Endothelial cell (in vitro differentiated cells): ENCODE measurements around the gene HLA-DMB. TPM values are rescaled to one million over a fixed set of nuclear protein-coding genes. Genes with fewer than 3 reads are reported as not detected.

ENCODE experiments used
- DNase-seq: peaks from one replicate; pipeline ENCODE4 v3.0.0; 2021; ENCODE audit warnings: low spot score
- H3K27ac Mint-ChIP-seq: one replicate; pipeline ENCODE4 v1.8.0; 2021; ENCODE audit warnings: mixed read lengths, inconsistent platforms; ENCODE audit not compliant: unreplicated experiment
- H3K27me3 Mint-ChIP-seq: one replicate; pipeline ENCODE4 v1.8.0; 2021; ENCODE audit warnings: mild to moderate bottlenecking, moderate library complexity, mixed read lengths, inconsistent platforms; ENCODE audit not compliant: unreplicated experiment
- H3K36me3 Mint-ChIP-seq: one replicate; pipeline ENCODE4 v1.8.0; 2021; ENCODE audit warnings: mild to moderate bottlenecking, low read depth, mixed read lengths, inconsistent platforms; ENCODE audit not compliant: unreplicated experiment
- H3K4me1 Mint-ChIP-seq: one replicate; pipeline ENCODE4 v1.8.0; 2021; ENCODE audit warnings: mild to moderate bottlenecking, mixed read lengths, inconsistent platforms; ENCODE audit not compliant: unreplicated experiment
- H3K4me3 Mint-ChIP-seq: one replicate; pipeline ENCODE4 v1.8.0; 2021; ENCODE audit warnings: mild to moderate bottlenecking, mixed read lengths, inconsistent platforms; ENCODE audit not compliant: unreplicated experiment
- H3K9me3 Mint-ChIP-seq: one replicate; pipeline ENCODE4 v1.8.0; 2021; ENCODE audit warnings: mixed read lengths, inconsistent platforms; ENCODE audit not compliant: unreplicated experiment
- CTCF ChIP-seq: fragments of 200-600 bp; sonication (generic); IDR thresholded peaks from one replicate; pipeline ENCODE4 v1.5.0; 2021; ENCODE audit warnings: antibody characterized with exemption; ENCODE audit not compliant: unreplicated experiment
- long read RNA-seq: library from polyadenylated mRNA; unstranded; transcript quantifications from one replicate; pipeline ENCODE4 v2.0.0, GENCODE V29; 2020; ENCODE audit not compliant: unreplicated experiment
- total RNA-seq: library from RNA; stranded (reverse); fragmentation: NEBNext Ultra II Directional; extraction: Animal tissue kit (Norgen Biotek cat#: 25700); gene quantifications from one replicate; pipeline ENCODE4 v1.2.1, GENCODE V29; 2021; ENCODE audit not compliant: unreplicated experiment

HLA-DMB gene
- 1.3 TPM for total RNA-seq
- long read RNA-seq, partial matches to known transcripts, result 0 of 1 reads
- long read RNA-seq, other reads (novel, unspliced or antisense), result 0 of 1 reads

DNA sequence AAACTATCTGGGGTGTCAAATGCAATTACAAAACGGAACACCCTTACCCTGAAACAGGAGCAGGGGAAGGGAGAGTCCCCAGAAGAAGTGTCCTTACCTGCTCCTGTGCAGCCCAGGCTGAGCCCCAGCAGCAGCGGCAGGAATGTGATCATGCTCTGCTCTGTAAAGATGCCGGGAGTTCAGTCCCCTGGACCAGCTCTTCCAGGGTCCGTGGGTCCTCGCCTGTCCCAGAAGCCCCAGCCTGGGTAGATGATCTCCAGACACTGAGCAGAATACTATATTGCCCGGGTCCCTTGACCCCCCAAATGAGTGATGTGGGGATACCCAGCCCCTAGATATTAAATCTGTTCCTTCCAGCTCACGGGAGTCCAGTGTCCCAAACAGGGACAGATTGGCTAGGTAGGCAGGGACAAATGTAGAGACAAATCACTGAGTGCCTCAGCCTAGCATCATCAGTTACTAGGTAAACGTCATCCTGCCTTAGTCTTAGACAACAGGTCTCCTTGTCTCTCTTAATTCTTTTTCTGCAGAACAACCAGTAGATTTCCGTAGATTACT is at the start of gene HLA-DMB:
TSS of gene HLA-DMB (minus strand) at position 373 of the 558 bp plus-strand sequence. CDS start at position 152, 221 bp downstream.
- DNase-seq, result peak; percentile 47
- Mint-ChIP-seq H3K9me3 (no peaks in the 10 kb centered on the region), H3K27me3 (peaks cover 2% of the 10 kb centered on the region), H3K36me3 (no peaks in the 10 kb centered on the region), H3K27ac (no peak within 1 kb of the TSS), H3K4me3 (no peak within 1 kb of the TSS), H3K4me1 (peaks cover 29% of the 10 kb centered on the region)
- no peak for TF ChIP-seq CTCF

GRCh38 chr6:32989368-32989767 is 48.5 kb upstream of the HLA-DMB start:
- no peak overlapping the region for H3K27ac Mint-ChIP-seq
- H3K36me3 Mint-ChIP-seq, result no peaks in the 10 kb centered on the region
- H3K4me3 Mint-ChIP-seq, result no peak overlapping the region
- peaks cover 2% of the 10 kb centered on the region for H3K27me3 Mint-ChIP-seq
- DNase-seq, result no peak
- H3K4me1 Mint-ChIP-seq, result peaks cover 12% of the 10 kb centered on the region
- TF ChIP-seq CTCF, result no peak
- H3K9me3 Mint-ChIP-seq, result no peaks in the 10 kb centered on the region

GRCh38 chr6:32984622-32985389 is 44.0 kb upstream of the HLA-DMB start:
- H3K4me1 Mint-ChIP-seq, result peaks cover 6% of the 10 kb centered on the region
- H3K27ac Mint-ChIP-seq, result peak overlapping the region; percentile 25
- peaks cover 2% of the 10 kb centered on the region for H3K27me3 Mint-ChIP-seq
- TF ChIP-seq CTCF, result peak; percentile 65
- H3K36me3 Mint-ChIP-seq, result peaks cover 15% of the 10 kb centered on the region
- no peaks in the 10 kb centered on the region for H3K9me3 Mint-ChIP-seq
- DNase-seq, result peak; percentile 89
- no peak overlapping the region for H3K4me3 Mint-ChIP-seq

DNA sequence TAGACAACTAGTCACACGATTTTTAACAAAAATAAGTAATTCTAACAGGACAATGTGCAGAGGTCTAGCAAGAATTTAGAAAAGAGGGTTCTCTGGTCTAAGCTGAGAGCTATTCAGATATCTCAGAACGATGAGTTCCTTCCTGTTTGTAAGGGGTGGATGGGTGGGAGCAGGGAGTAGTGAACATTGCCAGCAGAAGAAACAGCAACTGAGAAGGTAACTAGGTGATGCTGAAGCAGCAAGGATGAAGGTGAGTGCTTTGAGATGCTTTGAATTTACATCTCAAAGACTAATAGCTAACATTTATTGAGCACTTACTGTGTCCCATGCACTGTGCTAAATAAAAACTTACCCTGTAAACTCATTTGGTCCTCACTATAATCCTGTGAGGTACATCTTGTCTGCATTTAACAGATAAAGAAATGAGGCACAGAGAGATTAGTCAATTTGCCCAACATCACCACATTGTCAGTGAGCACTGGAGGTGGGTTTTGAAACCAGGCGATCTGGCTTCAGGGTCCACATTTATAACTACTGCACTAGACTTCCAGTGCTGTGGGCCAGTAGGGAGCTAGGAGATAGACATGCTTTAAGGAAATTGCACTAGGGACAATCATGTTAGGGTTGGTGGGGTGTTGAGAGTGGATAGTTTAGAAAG is 43.3 kb upstream of the HLA-DMB start:
- Mint-ChIP-seq H3K27me3 (peaks cover 2% of the 10 kb centered on the region), H3K4me3 (no peak overlapping the region), H3K27ac (peak overlapping the region; percentile 43), H3K36me3 (peaks cover 22% of the 10 kb centered on the region), H3K4me1 (peaks cover 6% of the 10 kb centered on the region), H3K9me3 (no peaks in the 10 kb centered on the region)
- no peak for DNase-seq
- TF ChIP-seq CTCF, result no peak

DNA sequence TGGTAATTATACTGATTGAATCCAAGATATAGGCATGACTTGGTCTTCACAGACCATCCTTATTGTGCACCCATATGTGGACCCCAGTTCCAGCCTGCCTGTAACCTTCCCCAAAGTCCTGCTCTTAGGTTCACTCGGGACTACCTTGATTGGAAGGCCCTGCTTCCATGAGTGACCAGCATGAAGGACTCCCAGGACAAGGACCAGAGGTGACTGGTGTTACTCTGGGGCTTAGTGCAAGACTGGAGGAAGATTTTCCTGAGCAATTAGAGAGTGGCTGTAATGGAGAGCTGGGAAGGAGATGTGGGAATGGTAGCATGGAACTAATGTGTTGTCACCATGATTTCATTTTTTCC is 42.6 kb upstream of the HLA-DMB start:
- TF ChIP-seq CTCF, result no peak
- H3K27ac Mint-ChIP-seq, result peak overlapping the region; percentile 43
- peaks cover 2% of the 10 kb centered on the region for H3K27me3 Mint-ChIP-seq
- H3K4me3 Mint-ChIP-seq, result no peak overlapping the region
- H3K36me3 Mint-ChIP-seq, result peaks cover 28% of the 10 kb centered on the region
- H3K4me1 Mint-ChIP-seq, result peaks cover 6% of the 10 kb centered on the region
- no peak for DNase-seq
- H3K9me3 Mint-ChIP-seq, result no peaks in the 10 kb centered on the region
